H1 (cell line): ENCODE results near the gene CTF1. TPM values are rescaled to one million over a fixed set of nuclear protein-coding genes. Genes with fewer than 3 reads are reported as not detected.

Source experiments
- ATF2 ChIP-seq: IDR thresholded peaks from 2 replicates; pipeline ENCODE4 v1.6.1; 2012; ENCODE audit warnings: low read length, inconsistent platforms
- CBX5 ChIP-seq: fragments of 300-800, 300-1000 bp; sonication (generic); IDR thresholded peaks from 2 replicates; pipeline ENCODE4 v1.7.1; 2016; ENCODE audit warnings: antibody characterized with exemption, low read length, low read depth
- CEBPB ChIP-seq: IDR thresholded peaks from 2 replicates; pipeline ENCODE4 v1.6.1; 2012; ENCODE audit warnings: low read depth, low read length
- CHD1 ChIP-seq: IDR thresholded peaks from 2 replicates; pipeline ENCODE4 v1.6.1; 2012; ENCODE audit warnings: low read depth, low read length, improper control_type of control experiment
- CHD2 ChIP-seq: IDR thresholded peaks from 2 replicates; pipeline ENCODE4 v1.6.1; 2012; ENCODE audit warnings: low read length, improper control_type of control experiment
- CREB1 ChIP-seq: IDR thresholded peaks from 2 replicates; pipeline ENCODE4 v1.6.1; 2012; ENCODE audit warnings: inconsistent platforms
- E2F6 ChIP-seq: IDR thresholded peaks from 2 replicates; pipeline ENCODE4 v1.6.1; 2012; ENCODE audit warnings: inconsistent platforms
- EZH2 ChIP-seq: fragments of 200-600 bp; sonication (generic); IDR thresholded peaks from 2 replicates; pipeline ENCODE4 v1.7.1; 2012; ENCODE audit warnings: low read depth, mild to moderate bottlenecking, moderate library complexity, low read length, inconsistent platforms; ENCODE audit not compliant: severe bottlenecking
- GTF2F1 ChIP-seq: IDR thresholded peaks from 2 replicates; pipeline ENCODE4 v1.6.1; 2012; ENCODE audit warnings: low read depth, low read length, improper control_type of control experiment, borderline replicate concordance
- HDAC2 ChIP-seq, 2 experiments: fragments of 300-600 bp in 1 of 2; sonication (generic) in 1 of 2; IDR thresholded peaks; 2 replicates each; pipeline ENCODE4 v1.6.1; 2011 to 2012; ENCODE audit warnings: low read depth in 2 of 2, low read length in 2 of 2, mild to moderate bottlenecking in 2 of 2, moderate library complexity in 2 of 2, borderline replicate concordance in 1 of 2, inconsistent platforms in 1 of 2
- JUN ChIP-seq: IDR thresholded peaks from 2 replicates; pipeline ENCODE4 v1.6.1; 2011; ENCODE audit warnings: low read depth, mild to moderate bottlenecking, improper control_type of control experiment, low read length
- JUND ChIP-seq: IDR thresholded peaks from 2 replicates; pipeline ENCODE4 v1.6.1; 2011; ENCODE audit warnings: mild to moderate bottlenecking, improper control_type of control experiment, low read length
- POLR2A ChIP-seq, 2 experiments: IDR thresholded peaks; 1 replicate in 1 of 2; 2 replicates in 1 of 2; pipeline ENCODE4 v1.6.1; 2011; ENCODE audit warnings: low read depth in 2 of 2, low read length in 2 of 2, mild to moderate bottlenecking in 2 of 2; ENCODE audit errors: control extremely low read depth in 1 of 2
- SIN3A ChIP-seq, 2 experiments: IDR thresholded peaks in 1 of 2; conservative IDR thresholded peaks in 1 of 2; 2 replicates each; pipeline ENCODE4 v1.6.1; 2011 to 2012; ENCODE audit warnings: low read length in 2 of 2, improper control_type of control experiment in 1 of 2, low read depth in 1 of 2, mild to moderate bottlenecking in 1 of 2
- SP1 ChIP-seq: IDR thresholded peaks from 2 replicates; pipeline ENCODE4 v1.6.1; 2011; ENCODE audit warnings: low read depth, low read length
- SP4 ChIP-seq: IDR thresholded peaks from 2 replicates; pipeline ENCODE4 v1.6.1; 2012; ENCODE audit warnings: low read length, inconsistent platforms
- SRF ChIP-seq: IDR thresholded peaks from 2 replicates; pipeline ENCODE4 v1.6.1; 2011; ENCODE audit warnings: mild to moderate bottlenecking, low read depth, low read length, moderate library complexity
- SUZ12 ChIP-seq: fragments of 200-600 bp; sonication (generic); IDR thresholded peaks from 2 replicates; pipeline ENCODE4 v1.6.1; 2012; ENCODE audit warnings: mild to moderate bottlenecking, inconsistent platforms, low read length, moderate library complexity, mixed read lengths
- TAF1 ChIP-seq: IDR thresholded peaks from 2 replicates; pipeline ENCODE4 v1.6.1; 2011; ENCODE audit warnings: mild to moderate bottlenecking, low read depth, low read length
- TCF12 ChIP-seq: IDR thresholded peaks from 2 replicates; pipeline ENCODE4 v1.6.1; 2011; ENCODE audit warnings: low read depth, mild to moderate bottlenecking, low read length
- USF2 ChIP-seq: IDR thresholded peaks from 2 replicates; pipeline ENCODE4 v1.6.1; 2011; ENCODE audit warnings: low read length, improper control_type of control experiment
- polyA plus RNA-seq, 7 experiments: library from polyadenylated mRNA; depleted of rRNA in 3 of 7; stranded (reverse) in 5 of 7; unstranded in 2 of 7; fragments of >200 nt in 5 of 7; fragments of 200-250 nt in 2 of 7; gene quantifications; 1 replicate in 5 of 7; 2 replicates in 1 of 7; 4 replicates in 1 of 7; pipeline versions ENCODE4 v1.2.1 to v1.2.3, GENCODE V29; 2011 to 2013; ENCODE audit warnings: missing spikeins in 2 of 7, mixed read lengths in 2 of 7
- total RNA-seq: library from RNA; stranded (reverse); fragmentation: NEBNext Ultra II Directional; extraction: Animal tissue kit (Norgen Biotek cat#: 25700); gene quantifications from 2 replicates; pipeline ENCODE4 v1.2.1, GENCODE V29; 2021

CTF1 gene
- total and polyA plus RNA-seq, 2 of the 8 experiments (the other 6 are each of a cell fraction or from before 2014, with no cell fraction given), result 0.97 to 3.4 TPM

GRCh38 chr16:30896261-30896888 is at the start of gene CTF1 (continued):
- TF ChIP-seq TCF12 (no peak), GTF2F1 (no peak), TAF1 (peak; percentile 14; the same call in 1 of the 2 replicates), HDAC2 (IDR thresholded peaks at IDR 0.05; ENCODE audit: borderline replicate concordance in 1 of 2, low read depth in 2 of 2, low read length in 2 of 2) (no peak), CEBPB (no peak), JUN (no peak), SUZ12 (no peak), POLR2A (IDR thresholded peaks at IDR 0.05; ENCODE audit: control extremely low read depth in 1 of 2, low read depth in 2 of 2, low read length in 2 of 2) (no peak), JUND (no peak), EZH2 (no peak), USF2 (0 out of 2 replicates have a peak, but pooled peaks have one; percentile 15), CBX5 (no peak), E2F6 (no peak), CHD2 (no peak), SP1 (peak; percentile 37; the same call in 1 of the 2 replicates), SP4 (0 out of 2 replicates have a peak, but pooled peaks have one; percentile 37), CREB1 (no peak), SRF (no peak), SIN3A (conservative IDR thresholded peaks at IDR 0.05 in 1 of 2, IDR thresholded peaks at IDR 0.05 in 1 of 2; ENCODE audit: low read depth in 1 of 2, low read length in 2 of 2) (0 out of 4 replicates have a peak, but pooled peaks of 1 of the 2 experiments have one; percentile 39), ATF2 (no peak), CHD1 (no peak)
